Peyer's patch (tissue), 4 donors: Measurements from ENCODE around the gene SAFB.

ENCODE experiments used
- POLR2A ChIP-seq, 2 donors: fragments of 450-650 bp; IDR thresholded peaks; one replicate each; pipeline ENCODE4 v1.5.1; 2017; ENCODE audit warnings: antibody characterized with exemption in 2 of 2, mild to moderate bottlenecking in 2 of 2, moderate library complexity in 2 of 2
- TF ChIP-seq, protein P1 (sequence below), 6 experiments: fragments of 450-650 bp in 4 of 6; fragments of 200-600 bp in 2 of 6; sonication (generic) in 1 of 6; IDR thresholded peaks; one replicate each; pipeline ENCODE4 v1.5.1; 2017 to 2019; ENCODE audit warnings: antibody characterized with exemption in 6 of 6, mild to moderate bottlenecking in 3 of 6, moderate library complexity in 1 of 6

DNA sequence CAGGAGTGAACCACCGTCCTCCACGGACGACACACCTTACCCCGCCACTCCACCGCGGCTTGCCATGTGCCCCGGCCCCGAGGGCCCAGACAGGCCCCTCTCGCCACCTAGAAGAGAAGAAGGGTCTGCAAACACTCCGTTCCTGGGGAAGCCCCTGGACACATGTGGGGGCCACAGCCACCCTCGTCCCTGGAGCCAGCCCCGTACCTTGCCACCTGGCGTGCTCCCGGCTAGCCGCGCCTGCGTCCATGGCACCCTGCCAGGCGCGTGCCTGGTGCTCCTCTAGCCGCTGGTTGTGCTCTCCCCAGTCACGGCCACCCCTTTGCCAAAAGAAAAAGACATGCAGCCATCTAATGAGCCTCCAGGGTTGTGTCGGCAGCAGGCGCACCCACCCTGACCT lies 35.2 kb upstream of the SAFB start:
- TF ChIP-seq, protein P1, sequence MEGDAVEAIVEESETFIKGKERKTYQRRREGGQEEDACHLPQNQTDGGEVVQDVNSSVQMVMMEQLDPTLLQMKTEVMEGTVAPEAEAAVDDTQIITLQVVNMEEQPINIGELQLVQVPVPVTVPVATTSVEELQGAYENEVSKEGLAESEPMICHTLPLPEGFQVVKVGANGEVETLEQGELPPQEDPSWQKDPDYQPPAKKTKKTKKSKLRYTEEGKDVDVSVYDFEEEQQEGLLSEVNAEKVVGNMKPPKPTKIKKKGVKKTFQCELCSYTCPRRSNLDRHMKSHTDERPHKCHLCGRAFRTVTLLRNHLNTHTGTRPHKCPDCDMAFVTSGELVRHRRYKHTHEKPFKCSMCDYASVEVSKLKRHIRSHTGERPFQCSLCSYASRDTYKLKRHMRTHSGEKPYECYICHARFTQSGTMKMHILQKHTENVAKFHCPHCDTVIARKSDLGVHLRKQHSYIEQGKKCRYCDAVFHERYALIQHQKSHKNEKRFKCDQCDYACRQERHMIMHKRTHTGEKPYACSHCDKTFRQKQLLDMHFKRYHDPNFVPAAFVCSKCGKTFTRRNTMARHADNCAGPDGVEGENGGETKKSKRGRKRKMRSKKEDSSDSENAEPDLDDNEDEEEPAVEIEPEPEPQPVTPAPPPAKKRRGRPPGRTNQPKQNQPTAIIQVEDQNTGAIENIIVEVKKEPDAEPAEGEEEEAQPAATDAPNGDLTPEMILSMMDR (IDR thresholded peaks at IDR 0.05) = no peak
- no peak for TF ChIP-seq POLR2A (IDR thresholded peaks at IDR 0.05)
